ENCODE measurements around the gene DIAPH1.

DIAPH1 gene

GRCh38 chr5:141534492-141535213 lies 84.1 kb downstream of the DIAPH1 start (continued):
- TF ChIP-seq ZNF350 (tag by site-specific recombination; IDR thresholded peaks at IDR 0.05): no peak
- TF ChIP-seq, protein P1, sequence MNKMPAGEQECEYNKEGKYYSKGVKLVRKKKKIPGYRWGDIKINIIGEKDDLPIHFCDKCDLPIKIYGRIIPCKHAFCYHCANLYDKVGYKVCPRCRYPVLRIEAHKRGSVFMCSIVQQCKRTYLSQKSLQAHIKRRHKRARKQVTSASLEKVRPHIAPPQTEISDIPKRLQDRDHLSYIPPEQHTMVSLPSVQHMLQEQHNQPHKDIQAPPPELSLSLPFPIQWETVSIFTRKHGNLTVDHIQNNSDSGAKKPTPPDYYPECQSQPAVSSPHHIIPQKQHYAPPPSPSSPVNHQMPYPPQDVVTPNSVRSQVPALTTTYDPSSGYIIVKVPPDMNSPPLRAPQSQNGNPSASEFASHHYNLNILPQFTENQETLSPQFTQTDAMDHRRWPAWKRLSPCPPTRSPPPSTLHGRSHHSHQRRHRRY (tag by site-specific recombination; IDR thresholded peaks at IDR 0.05): no peak
- TF ChIP-seq SP3 (tag by site-specific recombination; IDR thresholded peaks at IDR 0.05): no peak
- no peak for TF ChIP-seq ZNF623 (tag by site-specific recombination; IDR thresholded peaks at IDR 0.05)
- TF ChIP-seq, protein P2, sequence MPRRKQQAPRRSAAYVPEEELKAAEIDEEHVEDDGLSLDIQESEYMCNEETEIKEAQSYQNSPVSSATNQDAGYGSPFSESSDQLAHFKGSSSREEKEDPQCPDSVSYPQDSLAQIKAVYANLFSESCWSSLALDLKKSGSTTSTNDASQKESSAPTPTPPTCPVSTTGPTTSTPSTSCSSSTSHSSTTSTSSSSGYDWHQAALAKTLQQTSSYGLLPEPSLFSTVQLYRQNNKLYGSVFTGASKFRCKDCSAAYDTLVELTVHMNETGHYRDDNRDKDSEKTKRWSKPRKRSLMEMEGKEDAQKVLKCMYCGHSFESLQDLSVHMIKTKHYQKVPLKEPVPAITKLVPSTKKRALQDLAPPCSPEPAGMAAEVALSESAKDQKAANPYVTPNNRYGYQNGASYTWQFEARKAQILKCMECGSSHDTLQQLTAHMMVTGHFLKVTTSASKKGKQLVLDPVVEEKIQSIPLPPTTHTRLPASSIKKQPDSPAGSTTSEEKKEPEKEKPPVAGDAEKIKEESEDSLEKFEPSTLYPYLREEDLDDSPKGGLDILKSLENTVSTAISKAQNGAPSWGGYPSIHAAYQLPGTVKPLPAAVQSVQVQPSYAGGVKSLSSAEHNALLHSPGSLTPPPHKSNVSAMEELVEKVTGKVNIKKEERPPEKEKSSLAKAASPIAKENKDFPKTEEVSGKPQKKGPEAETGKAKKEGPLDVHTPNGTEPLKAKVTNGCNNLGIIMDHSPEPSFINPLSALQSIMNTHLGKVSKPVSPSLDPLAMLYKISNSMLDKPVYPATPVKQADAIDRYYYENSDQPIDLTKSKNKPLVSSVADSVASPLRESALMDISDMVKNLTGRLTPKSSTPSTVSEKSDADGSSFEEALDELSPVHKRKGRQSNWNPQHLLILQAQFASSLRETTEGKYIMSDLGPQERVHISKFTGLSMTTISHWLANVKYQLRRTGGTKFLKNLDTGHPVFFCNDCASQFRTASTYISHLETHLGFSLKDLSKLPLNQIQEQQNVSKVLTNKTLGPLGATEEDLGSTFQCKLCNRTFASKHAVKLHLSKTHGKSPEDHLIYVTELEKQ (tag by site-specific recombination; IDR thresholded peaks at IDR 0.05; ENCODE audit: borderline replicate concordance): no peak
- TF ChIP-seq ZNF580 (tag by site-specific recombination; IDR thresholded peaks at IDR 0.05): no peak
- TF ChIP-seq TRIM28 (IDR thresholded peaks at IDR 0.05; ENCODE audit: borderline replicate concordance, low read length): no peak
- no peak for TF ChIP-seq ZFP37 (tag by site-specific recombination; IDR thresholded peaks at IDR 0.05)
- no peak for TF ChIP-seq ZEB2 (tag by site-specific recombination; IDR thresholded peaks at IDR 0.05)

DNA sequence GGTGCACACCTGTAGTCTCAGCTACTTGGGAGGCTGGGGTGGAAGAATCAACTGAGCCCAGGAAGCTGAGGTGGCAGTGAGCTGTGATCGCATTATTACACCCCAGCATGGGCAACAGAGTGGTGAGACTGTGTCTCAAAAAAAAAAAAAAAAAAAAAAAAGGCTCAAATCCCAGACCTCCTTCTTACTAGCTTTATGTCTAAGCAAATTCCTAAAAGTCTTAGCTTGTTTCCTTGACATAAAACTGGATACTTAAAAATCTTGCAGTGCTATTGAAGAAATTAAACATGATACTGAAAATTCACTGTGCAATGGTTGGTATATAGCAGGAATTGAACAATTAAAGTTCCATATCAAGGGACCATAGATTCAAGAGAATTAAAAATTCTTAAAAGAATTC lies 84.9 kb downstream of the DIAPH1 start:
- H3K4me3 ChIP-seq (ENCODE audit: low read depth, low read length): no peak overlapping the region
- no peaks in the 10 kb centered on the region for H3K9me3 ChIP-seq (ENCODE audit: control insufficient read depth, insufficient read depth, low read depth, low read length)
- TF ChIP-seq ZNF140 (tag by site-specific recombination; IDR thresholded peaks at IDR 0.05) (no peak), ZNF211 (tag by site-specific recombination; IDR thresholded peaks at IDR 0.05; ENCODE audit: low read depth) (no peak), BCL11A (tag by site-specific recombination; IDR thresholded peaks at IDR 0.05; ENCODE audit: low read depth) (no peak), ZNF623 (tag by site-specific recombination; IDR thresholded peaks at IDR 0.05) (no peak), OVOL3 (tag by site-specific recombination; IDR thresholded peaks at IDR 0.05) (no peak), ZNF473 (tag by site-specific recombination; IDR thresholded peaks at IDR 0.05) (no peak)
- no peaks in the 10 kb centered on the region for H3K4me1 ChIP-seq (ENCODE audit: control insufficient read depth, insufficient read depth, low read length)
- ChIA-PET POLR2A (no interaction called here), CTCF (interaction anchor here (0.7 to 3.9 kb wide), 5 partner anchors 10 to 113 kb away, joined by 3 to 22 read pairs (median 4); partner anchors contain the start of gene PCDHGA11)
- peaks cover 17 to 46% of the 10 kb centered on the region in 2 experiments; a peak in 2 of 3 replicates for H3K36me3 ChIP-seq (ENCODE audit: control insufficient read depth in 2 of 2, insufficient read depth in 1 of 2, low read length in 2 of 2)
- H3K27ac ChIP-seq (ENCODE audit: extremely low read depth, low read depth, low read length): no peak overlapping the region

- no peaks in the 10 kb centered on the region for H3K4me1 ChIP-seq (ENCODE audit: control insufficient read depth, insufficient read depth, low read length)
- ChIA-PET CTCF (interaction anchor here (1.0 to 1.3 kb wide), 2 partner anchors 25 to 32 kb away, joined by 3 to 4 read pairs; no protein-coding TSS in a partner anchor), POLR2A (no interaction called here)
- H3K4me3 ChIP-seq (ENCODE audit: low read depth, low read length): no peak overlapping the region
- H3K36me3 ChIP-seq (ENCODE audit: control insufficient read depth in 2 of 2, insufficient read depth in 1 of 2, low read length in 2 of 2): peaks cover 18 to 58% of the 10 kb centered on the region in 2 experiments; a peak in 2 of 3 replicates
- no peak overlapping the region for H3K27ac ChIP-seq (ENCODE audit: extremely low read depth, low read depth, low read length)
- no peaks in the 10 kb centered on the region for H3K9me3 ChIP-seq (ENCODE audit: control insufficient read depth, insufficient read depth, low read depth, low read length)
- TF ChIP-seq, protein P3, sequence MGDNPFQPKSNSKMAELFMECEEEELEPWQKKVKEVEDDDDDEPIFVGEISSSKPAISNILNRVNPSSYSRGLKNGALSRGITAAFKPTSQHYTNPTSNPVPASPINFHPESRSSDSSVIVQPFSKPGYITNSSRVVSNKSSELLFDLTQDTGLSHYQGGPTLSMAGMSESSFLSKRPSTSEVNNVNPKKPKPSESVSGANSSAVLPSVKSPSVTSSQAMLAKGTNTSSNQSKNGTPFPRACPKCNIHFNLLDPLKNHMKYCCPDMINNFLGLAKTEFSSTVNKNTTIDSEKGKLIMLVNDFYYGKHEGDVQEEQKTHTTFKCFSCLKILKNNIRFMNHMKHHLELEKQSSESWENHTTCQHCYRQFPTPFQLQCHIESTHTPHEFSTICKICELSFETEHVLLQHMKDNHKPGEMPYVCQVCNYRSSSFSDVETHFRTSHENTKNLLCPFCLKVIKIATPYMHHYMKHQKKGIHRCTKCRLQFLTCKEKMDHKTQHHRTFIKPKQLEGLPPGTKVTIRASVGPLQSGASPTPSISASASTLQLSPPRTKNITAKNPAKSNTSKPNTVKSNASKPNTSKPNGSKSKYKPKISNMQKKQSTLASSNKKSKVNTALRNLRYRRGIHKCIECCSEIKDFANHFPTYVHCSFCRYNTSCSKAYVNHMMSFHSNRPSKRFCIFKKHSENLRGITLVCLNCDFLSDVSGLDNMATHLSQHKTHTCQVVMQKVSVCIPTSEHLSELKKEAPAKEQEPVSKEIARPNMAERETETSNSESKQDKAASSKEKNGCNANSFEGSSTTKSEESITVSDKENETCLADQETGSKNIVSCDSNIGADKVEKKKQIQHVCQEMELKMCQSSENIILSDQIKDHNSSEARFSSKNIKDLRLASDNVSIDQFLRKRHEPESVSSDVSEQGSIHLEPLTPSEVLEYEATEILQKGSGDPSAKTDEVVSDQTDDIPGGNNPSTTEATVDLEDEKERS (tag by site-specific recombination; IDR thresholded peaks at IDR 0.05): no peak
- TF ChIP-seq, protein P4, sequence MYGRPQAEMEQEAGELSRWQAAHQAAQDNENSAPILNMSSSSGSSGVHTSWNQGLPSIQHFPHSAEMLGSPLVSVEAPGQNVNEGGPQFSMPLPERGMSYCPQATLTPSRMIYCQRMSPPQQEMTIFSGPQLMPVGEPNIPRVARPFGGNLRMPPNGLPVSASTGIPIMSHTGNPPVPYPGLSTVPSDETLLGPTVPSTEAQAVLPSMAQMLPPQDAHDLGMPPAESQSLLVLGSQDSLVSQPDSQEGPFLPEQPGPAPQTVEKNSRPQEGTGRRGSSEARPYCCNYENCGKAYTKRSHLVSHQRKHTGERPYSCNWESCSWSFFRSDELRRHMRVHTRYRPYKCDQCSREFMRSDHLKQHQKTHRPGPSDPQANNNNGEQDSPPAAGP (tag by site-specific recombination; IDR thresholded peaks at IDR 0.05): no peak
- TF ChIP-seq ZNF529 (tag by site-specific recombination; IDR thresholded peaks at IDR 0.05; ENCODE audit: insufficient replicate concordance): no peak
- no peak for TF ChIP-seq ZNF514 (tag by site-specific recombination; IDR thresholded peaks at IDR 0.05)
- TF ChIP-seq HOXD13 (CRISPR knock-in tag; IDR thresholded peaks at IDR 0.05; ENCODE audit: borderline replicate concordance): no peak
- no peak for TF ChIP-seq ZNF610 (tag by site-specific recombination; IDR thresholded peaks at IDR 0.05; ENCODE audit: borderline replicate concordance)
Observed at GRCh38 chr5:141532726-141533125, 86.1 kb downstream of the DIAPH1 start.
